Smooth muscle cell (in vitro differentiated cells): Measurements from ENCODE around the gene RHBDD3. TPM values are rescaled to one million over a fixed set of nuclear protein-coding genes. Genes with fewer than 3 reads are reported as not detected.

ENCODE experiments used
- DNase-seq: peaks from one replicate; lab custom pipeline; 2025; ENCODE audit not compliant: unreplicated experiment; lab: John Stamatoyannopoulos, UW
- H2AFZ ChIP-seq: fragments of 200-600 bp; sonication (generic); 2 replicates; pipeline ENCODE4 v1.6.0; 2016; ENCODE audit warnings: antibody characterized with exemption, low read depth, mild to moderate bottlenecking
- H3F3A ChIP-seq: fragments of 200-600 bp; sonication (generic); 2 replicates; pipeline ENCODE4 v1.6.0; 2017; ENCODE audit warnings: antibody characterized with exemption, low read depth
- H3K27ac ChIP-seq: fragments of 200-600 bp; sonication (generic); 2 replicates; pipeline ENCODE4 v1.5.1; 2016; ENCODE audit warnings: low read depth, mild to moderate bottlenecking
- H3K27me3 ChIP-seq: fragments of 200-600 bp; sonication (generic); 2 replicates; pipeline ENCODE4 v1.6.1; 2016; ENCODE audit warnings: low read depth, mild to moderate bottlenecking
- H3K36me3 ChIP-seq: fragments of 200-600 bp; sonication (generic); 2 replicates; pipeline ENCODE4 v1.5.1; 2016; ENCODE audit warnings: low read depth
- H3K4me1 ChIP-seq: fragments of 200-600 bp; sonication (generic); 2 replicates; pipeline ENCODE4 v1.5.1; 2016; ENCODE audit warnings: low read depth
- H3K4me2 ChIP-seq: fragments of 200-600 bp; sonication (generic); 2 replicates; pipeline ENCODE4 v1.6.0; 2016; ENCODE audit warnings: mild to moderate bottlenecking
- H3K4me3 ChIP-seq: fragments of 200-600 bp; sonication (generic); 2 replicates; pipeline ENCODE4 v1.5.1; 2016; ENCODE audit warnings: mild to moderate bottlenecking
- H3K79me2 ChIP-seq: fragments of 200-600 bp; sonication (generic); 2 replicates; pipeline ENCODE4 v1.6.0; 2016; ENCODE audit warnings: low read depth, mild to moderate bottlenecking
- H3K9ac ChIP-seq: fragments of 200-600 bp; sonication (generic); 2 replicates; pipeline ENCODE4 v1.6.0; 2016; ENCODE audit warnings: low read depth
- H3K9me3 ChIP-seq: fragments of 200-600 bp; sonication (generic); replicated peaks from 2 replicates; pipeline ENCODE4 v1.5.1; 2016; ENCODE audit warnings: low read depth
- H4K20me1 ChIP-seq: fragments of 200-600 bp; sonication (generic); 2 replicates; pipeline ENCODE4 v1.6.0; 2016; ENCODE audit warnings: low read depth
- CTCF ChIP-seq: fragments of 200-600 bp; sonication (generic); IDR thresholded peaks from 2 replicates; pipeline ENCODE4 v1.5.1; 2017; ENCODE audit warnings: borderline replicate concordance, mild to moderate bottlenecking, antibody characterized with exemption; ENCODE audit not compliant: insufficient read depth, poor library complexity, severe bottlenecking
- WGBS: methylation state at CpG from one replicate; pipeline ENCODE4 v1.1.7; 2016; ENCODE audit warnings: low lambda C conversion rate; 5-methylcytosine and 5-hydroxymethylcytosine counted together
- polyA plus RNA-seq: library from polyadenylated mRNA; unstranded; fragments of >200 nt; fragmentation: Nextera tagmentation; extraction: Ambion mirVana; gene quantifications from 2 replicates; pipeline ENCODE4 v1.2.1, GENCODE V29; 2016
- total RNA-seq: library from RNA; depleted of rRNA; stranded (reverse); fragments of >200 nt; gene quantifications from 2 replicates; pipeline ENCODE4 v1.2.3, GENCODE V29; 2014

RHBDD3 gene
- total and polyA plus RNA-seq, 2 experiments from 2014 or later = 16.5 to 39.1 TPM

- Histone ChIP-seq H3K9ac (peak overlapping the region; percentile 100), H2AFZ (no peak overlapping the region), H3K4me3 (peak overlapping the region; percentile 83), H3K27ac (peak overlapping the region; percentile 99), H3K9me3 (no peaks in the 10 kb centered on the region), H3K27me3 (no peaks in the 10 kb centered on the region), H3K79me2 (peaks cover 89% of the 10 kb centered on the region), H3K36me3 (peaks cover 20% of the 10 kb centered on the region), H3K4me1 (peaks cover 43% of the 10 kb centered on the region), H3F3A (peaks cover 11% of the 10 kb centered on the region), H4K20me1 (peaks cover 71% of the 10 kb centered on the region), H3K4me2 (peak overlapping the region; percentile 99)
- WGBS = 24% methylated on average over 9 of the region's 9 CpGs
- no peak for DNase-seq
- no peak for TF ChIP-seq CTCF
Observed at GRCh38 chr22:29270475-29271271, 2.9 kb upstream of the RHBDD3 start.

GRCh38 chr22:29269731-29270474 is 2.1 kb upstream of the RHBDD3 start:
- Histone ChIP-seq H3K27ac (peak overlapping the region; percentile 99), H3K9me3 (no peaks in the 10 kb centered on the region), H3K4me3 (peak overlapping the region; percentile 83), H3F3A (peaks cover 11% of the 10 kb centered on the region), H4K20me1 (peaks cover 64% of the 10 kb centered on the region), H3K4me1 (peaks cover 43% of the 10 kb centered on the region), H3K4me2 (peak overlapping the region; percentile 99), H2AFZ (no peak overlapping the region), H3K27me3 (no peaks in the 10 kb centered on the region), H3K9ac (peak overlapping the region; percentile 100), H3K36me3 (peaks cover 13% of the 10 kb centered on the region), H3K79me2 (peaks cover 81% of the 10 kb centered on the region)
- no peak for TF ChIP-seq CTCF
- DNase-seq = no peak
- 23% methylated on average over 13 of the region's 13 CpGs for WGBS

GRCh38 chr22:29269230-29269604 is 1.4 kb upstream of the RHBDD3 start:
- H3K79me2 ChIP-seq = peaks cover 75% of the 10 kb centered on the region
- TF ChIP-seq CTCF = no peak
- H3F3A ChIP-seq = peaks cover 11% of the 10 kb centered on the region
- peaks cover 57% of the 10 kb centered on the region for H4K20me1 ChIP-seq
- no peaks in the 10 kb centered on the region for H3K27me3 ChIP-seq
- H3K36me3 ChIP-seq = peaks cover 6% of the 10 kb centered on the region
- H3K9me3 ChIP-seq = no peaks in the 10 kb centered on the region
- WGBS = under 1% methylated on average over 14 of the region's 14 CpGs
- H3K4me3 ChIP-seq = peak overlapping the region; percentile 83
- H2AFZ ChIP-seq = no peak overlapping the region
- peak overlapping the region; percentile 99 for H3K4me2 ChIP-seq
- peak overlapping the region; percentile 99 for H3K27ac ChIP-seq
- no peak for DNase-seq
- H3K4me1 ChIP-seq = peaks cover 43% of the 10 kb centered on the region
- H3K9ac ChIP-seq = peak overlapping the region; percentile 100
